GM08714 (cell line): ENCODE measurements around the gene LANCL2.

Experiments
- H3K4me3 ChIP-seq: fragments of 200-500 bp; sonication (Bioruptor generic); 2 replicates; pipeline ENCODE4 v1.5.1; 2014; ENCODE audit warnings: mild to moderate bottlenecking, low read length, inconsistent platforms
- ZNF274 ChIP-seq: IDR thresholded peaks from 2 replicates; pipeline ENCODE4 v1.6.1; 2012; ENCODE audit warnings: mild to moderate bottlenecking, low read depth, low read length

Gene LANCL2

DNA sequence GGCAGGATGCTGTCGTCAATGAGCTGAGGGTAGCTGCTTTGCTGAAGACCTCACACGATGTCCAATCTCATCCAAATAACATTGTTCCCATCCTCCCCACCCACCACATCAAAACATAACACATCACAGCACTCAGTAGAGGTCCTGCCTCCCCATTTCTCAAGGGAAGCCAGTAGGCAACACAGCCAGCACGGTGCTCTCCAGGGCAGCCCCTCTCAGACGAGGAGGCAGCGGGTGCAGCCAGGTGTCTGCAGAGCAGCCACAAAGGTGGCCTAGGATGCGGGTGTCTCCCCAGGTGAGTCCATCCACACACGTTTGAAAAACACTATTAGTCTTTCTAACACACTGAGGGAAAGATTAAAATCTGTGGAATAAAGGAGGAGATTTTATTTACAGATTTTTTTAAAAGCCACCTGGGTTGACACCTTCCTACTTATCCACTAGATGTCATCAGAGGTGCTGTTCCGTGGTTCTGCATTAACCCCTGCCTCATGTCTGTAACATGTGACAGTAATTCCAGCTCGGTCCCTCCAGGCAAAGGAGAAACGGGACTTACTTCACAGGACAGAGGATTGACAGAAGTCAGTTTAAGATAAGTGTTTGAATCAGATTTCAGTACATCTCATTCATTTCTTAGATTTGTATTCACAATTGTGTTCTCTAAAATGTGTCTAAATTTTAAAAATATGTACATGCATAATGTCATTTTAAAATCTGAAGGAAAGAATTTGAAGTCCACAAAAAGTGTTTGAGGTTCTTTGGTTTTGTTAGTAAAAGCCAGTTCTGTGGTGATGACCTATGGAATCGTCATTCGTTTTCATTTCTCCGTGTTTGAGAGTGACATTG lies 68.0 kb downstream of the LANCL2 start:
- no peak overlapping the region for H3K4me3 ChIP-seq
- no peak for TF ChIP-seq ZNF274

- H3K4me3 ChIP-seq, result no peak overlapping the region
- TF ChIP-seq ZNF274, result no peak
These were observed 70.3 kb downstream of the LANCL2 start for GRCh38 chr7:55435466-55435865.

DNA sequence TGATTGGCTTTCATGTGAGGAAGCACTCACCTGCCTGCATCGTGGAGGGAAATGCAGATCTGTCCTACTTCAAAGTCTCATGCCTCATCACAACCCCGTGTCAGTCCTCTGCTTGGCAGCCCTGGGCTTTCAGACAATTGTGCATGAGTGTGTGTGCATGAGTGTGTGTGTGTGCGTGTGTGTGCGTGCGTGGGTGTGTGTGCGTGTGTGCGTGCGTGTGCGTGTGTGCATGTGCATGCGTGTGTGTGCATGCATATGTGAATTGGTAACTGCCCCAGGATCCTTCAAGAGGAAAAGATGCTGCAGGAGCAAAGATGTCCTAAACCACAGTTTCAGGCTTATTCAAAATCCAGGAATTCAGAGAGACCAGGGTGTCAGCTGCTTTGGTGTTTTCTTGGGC lies 71.3 kb downstream of the LANCL2 start:
- TF ChIP-seq ZNF274, result no peak

DNA sequence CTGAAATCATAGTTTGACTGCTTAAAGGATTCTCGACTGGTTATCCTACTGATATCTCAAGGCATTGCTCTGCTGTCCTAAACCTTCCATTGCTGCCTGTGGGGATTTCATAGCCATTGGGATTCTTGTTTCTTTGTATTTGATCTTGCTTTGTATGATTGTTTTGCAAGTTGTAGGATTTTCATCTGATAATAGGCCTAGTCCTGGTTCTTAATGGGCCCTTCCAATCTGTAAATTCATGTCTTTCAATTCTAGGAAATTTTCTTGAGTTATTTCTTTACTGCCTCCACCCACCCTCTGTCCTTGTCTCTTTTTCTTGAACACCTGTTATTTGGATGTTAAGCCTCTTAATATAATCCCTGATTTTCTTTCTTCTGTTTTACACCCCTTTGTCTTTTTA lies 72.2 kb downstream of the LANCL2 start:
- no peak for TF ChIP-seq ZNF274
- H3K4me3 ChIP-seq, result no peak overlapping the region

More for the DNA sequence above, 71.3 kb downstream of the LANCL2 start:
- no peak overlapping the region for H3K4me3 ChIP-seq

DNA sequence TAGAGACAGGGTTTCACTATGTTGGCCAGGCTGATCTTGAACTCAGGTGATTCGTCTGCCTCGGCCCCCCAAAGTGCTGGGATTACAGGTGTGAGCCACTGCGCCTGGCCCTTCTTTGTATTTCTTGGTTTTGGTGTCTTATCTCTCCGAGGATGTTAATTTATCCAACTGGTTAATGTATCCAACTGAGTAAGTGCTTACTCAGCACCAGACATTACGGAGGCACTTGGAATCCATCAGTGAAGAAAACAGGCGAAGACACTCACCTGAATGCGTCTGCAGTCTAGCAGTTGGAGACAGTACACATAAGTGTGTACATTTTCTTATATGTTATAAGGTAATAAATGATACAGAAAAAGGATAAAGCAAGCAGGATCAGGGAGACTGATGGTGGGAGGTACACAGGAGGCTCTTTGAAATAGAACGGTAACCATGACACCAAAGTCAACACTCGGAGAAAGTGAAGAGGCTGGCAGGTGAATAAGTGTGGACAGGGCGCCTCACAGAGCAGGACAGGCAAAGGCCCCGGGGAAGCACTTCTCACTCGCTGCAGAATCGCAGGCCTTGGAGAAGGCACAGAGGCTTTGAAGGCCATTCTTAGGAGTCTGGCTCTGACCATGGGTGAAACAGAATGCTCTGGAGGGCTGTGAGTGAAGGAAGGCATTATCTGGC lies 73.1 kb downstream of the LANCL2 start:
- no peak overlapping the region for H3K4me3 ChIP-seq
- no peak for TF ChIP-seq ZNF274

GRCh38 chr7:55438757-55439525 lies 73.8 kb downstream of the LANCL2 start:
- TF ChIP-seq ZNF274, result no peak
- no peak overlapping the region for H3K4me3 ChIP-seq

DNA sequence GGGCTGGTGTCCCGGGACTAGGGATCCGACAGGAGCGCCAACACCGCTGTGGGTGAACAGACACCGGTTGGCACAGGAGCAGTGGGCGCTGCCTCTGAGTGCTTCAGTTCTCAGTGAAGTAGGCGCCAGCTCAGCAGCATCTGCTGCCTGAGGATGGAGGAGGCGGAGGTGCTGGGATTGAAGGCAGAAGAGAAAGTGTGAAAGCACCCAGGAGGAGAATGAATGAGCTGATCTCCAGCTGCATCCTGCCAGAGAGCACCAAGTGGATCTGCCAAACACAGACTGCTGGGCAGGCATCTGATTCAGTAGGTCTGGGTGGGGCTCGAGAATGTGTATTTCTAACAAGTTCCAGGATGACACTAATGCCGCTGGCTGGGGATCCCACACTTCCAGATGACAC lies 74.5 kb downstream of the LANCL2 start:
- H3K4me3 ChIP-seq, result no peak overlapping the region
- no peak for TF ChIP-seq ZNF274

GRCh38 chr7:55440040-55440690 lies 75.0 kb downstream of the LANCL2 start:
- no peak overlapping the region for H3K4me3 ChIP-seq
- no peak for TF ChIP-seq ZNF274

DNA sequence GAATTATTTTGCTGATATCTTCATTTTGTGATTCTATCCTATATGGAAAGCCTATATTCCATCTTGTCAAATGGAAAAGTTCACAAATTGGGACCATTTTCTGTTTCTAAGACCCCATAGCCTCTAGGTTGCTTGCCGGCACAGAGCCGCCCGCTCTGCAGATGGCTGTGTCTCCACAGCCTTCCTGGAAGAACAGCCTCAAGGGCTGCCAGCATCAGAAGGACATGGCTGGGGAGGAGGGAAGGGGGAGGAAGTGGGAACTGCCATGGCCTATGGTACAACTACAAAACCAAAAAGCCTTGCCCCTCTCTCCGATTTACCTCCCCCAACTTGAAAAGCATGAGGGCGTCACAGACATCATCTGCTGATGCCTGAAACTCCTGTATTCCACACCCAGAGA lies 75.9 kb downstream of the LANCL2 start:
- H3K4me3 ChIP-seq, result no peak overlapping the region
- no peak for TF ChIP-seq ZNF274

DNA sequence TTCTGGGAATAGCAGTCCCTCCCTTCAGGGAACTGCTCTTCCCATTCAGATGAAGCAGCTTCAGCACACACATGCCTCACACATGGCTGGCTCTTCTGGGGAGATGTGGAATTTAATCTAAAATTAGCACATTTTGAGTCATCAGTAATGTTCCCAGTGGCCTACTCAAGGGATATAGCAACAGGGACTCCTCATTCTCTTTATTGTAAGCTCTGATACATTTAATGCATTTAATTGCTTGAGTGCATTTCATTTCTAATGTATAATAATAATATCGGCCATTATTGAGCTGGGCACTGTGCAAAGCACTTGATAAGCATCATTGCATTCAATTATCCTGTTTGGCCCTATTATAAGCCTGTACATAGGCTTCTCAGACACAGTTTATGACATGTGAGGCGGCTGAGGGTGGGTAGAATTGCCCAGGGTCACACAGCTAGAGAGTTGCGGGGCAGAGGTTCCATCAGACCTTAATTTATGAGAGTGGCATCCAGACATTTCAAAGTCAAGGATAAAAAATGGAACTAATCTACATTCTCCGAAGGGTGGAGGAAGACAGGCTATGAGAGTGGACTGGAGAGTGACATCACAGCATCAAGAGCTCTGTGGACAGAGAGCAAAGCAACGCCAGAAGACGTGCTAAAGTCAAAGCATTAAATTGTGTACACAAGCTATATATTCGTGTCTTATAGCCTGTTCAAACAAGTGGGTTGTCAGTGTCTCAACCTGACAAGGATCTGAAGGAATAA lies 76.8 kb downstream of the LANCL2 start:
- TF ChIP-seq ZNF274, result no peak

GRCh38 chr7:55444786-55445185 lies 79.6 kb downstream of the LANCL2 start:
- no peak for TF ChIP-seq ZNF274

More for the DNA sequence above, 76.8 kb downstream of the LANCL2 start:
- H3K4me3 ChIP-seq, result no peak overlapping the region

GRCh38 chr7:55448526-55448925 lies 83.4 kb downstream of the LANCL2 start:
- H3K4me3 ChIP-seq, result no peak overlapping the region
- no peak for TF ChIP-seq ZNF274

More at GRCh38 chr7:55444786-55445185, 79.6 kb downstream of the LANCL2 start:
- H3K4me3 ChIP-seq, result no peak overlapping the region
